Tracheal epithelial cell (primary cell): ENCODE data around the gene PTMS. TPM values are rescaled to one million over a fixed set of nuclear protein-coding genes. Genes with fewer than 3 reads are reported as not detected.

Experiments used
- total RNA-seq: library from RNA; depleted of rRNA; stranded (reverse); fragments of >200 nt; gene quantifications from 2 replicates; pipeline ENCODE4 v1.2.1, GENCODE V29; 2014

The PTMS gene
- total RNA-seq, result 17.7 and 26.0 TPM in 2 replicates

GRCh38 chr12:6765634-6766581 lies at the start of gene PTMS:
PTMS (plus strand) TSS chr12:6766363; CDS start chr12:6766706, 343 bp downstream.

GRCh38 chr12:6723607-6724408 lies 42.4 kb upstream of the PTMS start, which contains the start of gene COPS7A:
COPS7A (plus strand) TSS chr12:6724046; CDS start chr12:6724657, 611 bp downstream.

GRCh38 chr12:6752921-6753771 lies 13.0 kb upstream of the PTMS start, which contains the start of gene MLF2:
MLF2 (minus strand) TSS chr12:6753141; CDS start chr12:6752334, 807 bp downstream.

GRCh38 chr12:6772331-6772695 lies 6.2 kb downstream of the PTMS start, which contains the start of gene LAG3:
LAG3 (plus strand) TSS chr12:6772520; CDS start chr12:6772853, 333 bp downstream.

GRCh38 chr12:6788972-6789924 lies 23.1 kb downstream of the PTMS start, which contains the start of gene CD4:
CD4 (plus strand) TSS chr12:6789528; CDS start chr12:6800139, 10,611 bp downstream.

Other genes with a start within 250 kb of the PTMS start
- 6,794 and 7,400 TPM in 2 replicates for gene GAPDH, start 231.8 kb upstream of the PTMS start, total RNA-seq
- 0.85 and 1.7 TPM in 2 replicates for gene IFFO1, start 210.3 kb upstream of the PTMS start, total RNA-seq
- 24.6 and 39.4 TPM in 2 replicates for gene NOP2, start 198.1 kb upstream of the PTMS start, total RNA-seq
- gene CHD4, start 159.0 kb upstream of the PTMS start, total RNA-seq, result 179 and 185 TPM in 2 replicates
- 2.3 and 3.9 TPM in 2 replicates for gene LPAR5, start 130.4 kb upstream of the PTMS start, total RNA-seq
- not detected in 2 replicates for gene ACRBP, start 118.9 kb upstream of the PTMS start, total RNA-seq
- 14.9 and 28.7 TPM in 2 replicates for gene ING4, start 103.2 kb upstream of the PTMS start, total RNA-seq
- 5.8 and 6.4 TPM in 2 replicates for gene ZNF384, start 77.0 kb upstream of the PTMS start, total RNA-seq
- not detected in 2 replicates for gene PIANP, start 65.5 kb upstream of the PTMS start, total RNA-seq
- gene COPS7A, start 42.3 kb upstream of the PTMS start, total RNA-seq, result 56.6 and 68.8 TPM in 2 replicates
- 176 and 190 TPM in 2 replicates for gene MLF2, start 13.2 kb upstream of the PTMS start, total RNA-seq
- 0.24 TPM in 1 of 2 replicates, not detected in the other for gene LAG3, start 6.2 kb downstream of the PTMS start, total RNA-seq
- not detected in 2 replicates for gene CD4, start 23.2 kb downstream of the PTMS start, total RNA-seq
- 0.72 TPM in 1 of 2 replicates, not detected in the other for gene GPR162, start 55.5 kb downstream of the PTMS start, total RNA-seq
- 22.2 and 39.3 TPM in 2 replicates for gene P3H3, start 62.0 kb downstream of the PTMS start, total RNA-seq
- gene GNB3, start 74.6 kb downstream of the PTMS start, total RNA-seq, result 0.24 TPM in 1 of 2 replicates, not detected in the other
- gene CDCA3, start 84.9 kb downstream of the PTMS start, total RNA-seq, result under 0.01 and 2.4 TPM in 2 replicates
- gene USP5, start 85.8 kb downstream of the PTMS start, total RNA-seq, result 61.2 and 83.4 TPM in 2 replicates
- 1,092 and 1,488 TPM in 2 replicates for gene TPI1, start 101.2 kb downstream of the PTMS start, total RNA-seq
- gene SPSB2, start 106.9 kb downstream of the PTMS start, total RNA-seq, result 7.2 and 7.7 TPM in 2 replicates
- gene LRRC23, start 138.5 kb downstream of the PTMS start, total RNA-seq, result 11.3 and 11.7 TPM in 2 replicates
- 6.6 and 31.1 TPM in 2 replicates for gene ENO2, start 148.2 kb downstream of the PTMS start, total RNA-seq
- gene ATN1, start 161.6 kb downstream of the PTMS start, total RNA-seq, result 6.3 and 12.8 TPM in 2 replicates
- not detected in 2 replicates for gene RNU7-1, start 177.5 kb downstream of the PTMS start, total RNA-seq
- 86.0 and 133 TPM in 2 replicates for gene C12orf57, start 177.7 kb downstream of the PTMS start, total RNA-seq
- gene PTPN6, start 185.0 kb downstream of the PTMS start, total RNA-seq, result 8.9 and 13.0 TPM in 2 replicates
- gene PHB2, start 204.3 kb downstream of the PTMS start, total RNA-seq, result 218 and 285 TPM in 2 replicates
- 68.8 and 101 TPM in 2 replicates for gene EMG1, start 204.6 kb downstream of the PTMS start, total RNA-seq